ENCODE data around the gene PNLIPRP2. TPM values are rescaled to one million over a fixed set of nuclear protein-coding genes. Genes with fewer than 3 reads are reported as not detected.

The PNLIPRP2 gene
- total RNA-seq, 1 experiment from 2014 or later: 0.28 TPM

GRCh38 chr10:116684781-116685180 lies 64.0 kb downstream of the PNLIPRP2 start:
- H3K4me3 Mint-ChIP-seq: no peak overlapping the region

GRCh38 chr10:116685807-116686206 lies 65.1 kb downstream of the PNLIPRP2 start:
- H3K9me3 Mint-ChIP-seq: peaks cover 4% of the 10 kb centered on the region; the same call in 1 of the 2 replicates
- no peak for ATAC-seq
- CTCF ChIA-PET: interaction anchor here (1.0 kb wide), 1 partner anchor 94 kb away, joined by 3 read pairs; no protein-coding TSS in a partner anchor
- TF ChIP-seq AFF4 (CRISPR knock-in tag; IDR thresholded peaks at IDR 0.05; ENCODE audit: borderline replicate concordance) (no peak), SP1 (CRISPR knock-in tag; conservative IDR thresholded peaks at IDR 0.05) (no peak), PREB (CRISPR knock-in tag; IDR thresholded peaks at IDR 0.05; ENCODE audit: borderline replicate concordance) (no peak), NFATC4 (CRISPR knock-in tag; IDR thresholded peaks at IDR 0.05) (no peak), ARID4B (CRISPR knock-in tag; IDR thresholded peaks at IDR 0.05; ENCODE audit: borderline replicate concordance) (no peak), ZMAT4 (CRISPR knock-in tag; IDR thresholded peaks at IDR 0.05) (no peak), ZNF317 (CRISPR knock-in tag; IDR thresholded peaks at IDR 0.05; ENCODE audit: borderline replicate concordance, low read depth) (no peak), ZNF232 (CRISPR knock-in tag; IDR thresholded peaks at IDR 0.05) (no peak), HMGA2 (CRISPR knock-in tag; IDR thresholded peaks at IDR 0.05) (no peak)
- POLR2A ChIA-PET: no interaction called here
- H3K36me3 Mint-ChIP-seq: no peaks in the 10 kb centered on the region; the same call in 1 of the 2 replicates
- H3K27me3 Mint-ChIP-seq (ENCODE audit: low read depth): no peaks in the 10 kb centered on the region
- H3K4me1 Mint-ChIP-seq: peaks cover 34% of the 10 kb centered on the region
- no peak overlapping the region for H3K27ac Mint-ChIP-seq
- no peak overlapping the region for H3K4me3 Mint-ChIP-seq
- DNase-seq (ENCODE audit: low spot score): no peak

More at GRCh38 chr10:116684781-116685180, 64.0 kb downstream of the PNLIPRP2 start:
- POLR2A ChIA-PET: no interaction called here
- no peak for ATAC-seq
- H3K36me3 Mint-ChIP-seq: no peaks in the 10 kb centered on the region; the same call in 1 of the 2 replicates
- DNase-seq (ENCODE audit: low spot score): no peak
- no peak overlapping the region for H3K27ac Mint-ChIP-seq
- peaks cover 4% of the 10 kb centered on the region; the same call in 1 of the 2 replicates for H3K9me3 Mint-ChIP-seq
- no peaks in the 10 kb centered on the region for H3K27me3 Mint-ChIP-seq (ENCODE audit: low read depth)
- peaks cover 24% of the 10 kb centered on the region for H3K4me1 Mint-ChIP-seq
- CTCF ChIA-PET: no interaction called here
- TF ChIP-seq OVOL2 (CRISPR knock-in tag; IDR thresholded peaks at IDR 0.05; ENCODE audit: borderline replicate concordance) (no peak), ZNF219 (CRISPR knock-in tag; IDR thresholded peaks at IDR 0.05; ENCODE audit: borderline replicate concordance) (no peak), SP1 (CRISPR knock-in tag; conservative IDR thresholded peaks at IDR 0.05) (no peak), STAT6 (CRISPR knock-in tag; conservative IDR thresholded peaks at IDR 0.05; ENCODE audit: low read depth) (no peak), USF2 (CRISPR knock-in tag; IDR thresholded peaks at IDR 0.05) (no peak), GABPB1 (CRISPR knock-in tag; IDR thresholded peaks at IDR 0.05) (no peak), FOXJ3 (CRISPR knock-in tag; IDR thresholded peaks at IDR 0.05; ENCODE audit: borderline replicate concordance) (no peak), ZNF423 (CRISPR knock-in tag; IDR thresholded peaks at IDR 0.05) (no peak)
